COLO668 (cell line): ENCODE measurements around the gene STARD5.
"Not testable (repeated sequence)": the region's sequence is repeated elsewhere in the genome, so short reads cannot be mapped to it uniquely, and the experiment has no call there.

Source experiments
- DNase-seq: peaks from one replicate; lab custom pipeline; 2025; ENCODE audit not compliant: unreplicated experiment; lab: John Stamatoyannopoulos, UW

The STARD5 gene

DNA sequence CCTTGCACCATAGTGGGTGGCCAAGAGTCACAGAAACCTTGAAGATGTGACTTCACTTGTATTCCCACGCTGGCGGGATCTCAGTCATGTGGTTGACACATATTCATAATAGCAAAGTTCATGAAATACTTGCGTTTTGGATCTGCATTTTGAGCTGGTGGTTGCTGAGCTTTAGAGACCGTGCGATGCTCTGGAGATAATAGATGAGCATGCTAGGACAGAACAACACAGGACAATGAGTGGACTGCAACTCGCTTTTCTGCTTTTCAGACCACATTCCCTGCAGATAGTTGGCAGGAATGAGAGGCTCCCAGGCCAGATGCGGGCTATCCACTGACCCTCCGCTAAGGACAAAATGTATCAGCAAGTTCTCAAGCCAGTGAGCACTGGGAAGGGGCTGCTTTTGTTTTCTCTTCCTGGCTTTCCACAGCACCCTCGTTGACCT lies 13.8 kb upstream of the STARD5 start:
- no peak for DNase-seq

DNA sequence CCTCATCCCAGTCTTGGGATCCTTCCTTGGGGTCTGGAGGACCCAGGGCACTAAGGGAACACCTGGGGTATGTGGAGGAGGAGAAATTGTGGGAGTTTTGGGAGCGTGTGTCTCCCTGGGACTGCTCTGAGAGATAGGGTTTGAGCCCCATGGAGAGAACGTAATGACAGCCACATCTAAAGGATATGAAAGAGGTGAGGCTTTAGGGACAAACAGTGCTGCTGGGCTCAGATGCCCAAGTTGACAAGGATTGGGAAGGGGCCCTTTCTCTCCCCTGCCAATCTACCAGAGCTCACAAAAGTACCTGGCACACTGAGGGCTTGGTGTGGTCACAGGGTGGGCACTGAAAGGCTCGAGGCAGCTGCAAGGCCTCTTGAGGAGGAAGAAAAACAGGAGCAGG lies 13.3 kb upstream of the STARD5 start:
- no peak for DNase-seq

DNA sequence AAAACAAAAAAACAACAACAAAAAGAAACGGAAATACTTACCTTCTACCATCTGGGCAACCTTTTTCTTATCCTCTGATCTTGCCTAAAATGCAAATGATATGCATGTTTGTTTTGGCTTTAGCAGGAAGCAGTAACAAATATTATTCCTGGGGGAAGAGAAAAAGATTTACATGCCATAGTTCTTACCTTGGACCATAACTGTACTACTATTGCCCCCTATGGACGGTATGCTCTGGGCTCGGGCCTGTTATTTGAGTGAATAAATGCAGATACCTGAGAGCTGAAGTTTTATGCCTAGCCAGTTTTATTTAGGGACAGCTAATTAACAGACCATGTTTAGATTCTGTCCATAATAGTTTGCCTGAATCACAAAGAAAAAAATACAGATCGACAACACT lies 12.6 kb upstream of the STARD5 start:
- no peak for DNase-seq

DNA sequence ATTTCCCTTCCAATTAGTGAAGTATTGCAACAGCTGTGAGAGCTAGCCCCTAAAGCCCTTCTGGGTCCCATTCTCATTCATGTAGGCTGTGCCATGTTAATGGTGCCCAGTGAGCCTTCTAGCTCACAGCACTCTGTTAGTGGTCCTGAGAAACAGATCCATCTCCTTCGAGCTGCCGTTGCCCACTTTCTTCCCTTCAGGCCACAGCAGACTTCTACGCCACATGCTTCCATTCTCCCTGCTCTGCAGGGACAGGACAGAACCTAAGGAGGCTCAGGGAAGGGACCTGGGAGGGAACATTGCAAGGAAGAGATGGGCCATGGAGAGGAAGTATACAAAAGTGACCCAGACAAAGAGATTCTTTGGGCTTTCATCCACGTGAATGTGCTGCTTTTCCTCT lies 11.7 kb upstream of the STARD5 start:
- no peak for DNase-seq

DNA sequence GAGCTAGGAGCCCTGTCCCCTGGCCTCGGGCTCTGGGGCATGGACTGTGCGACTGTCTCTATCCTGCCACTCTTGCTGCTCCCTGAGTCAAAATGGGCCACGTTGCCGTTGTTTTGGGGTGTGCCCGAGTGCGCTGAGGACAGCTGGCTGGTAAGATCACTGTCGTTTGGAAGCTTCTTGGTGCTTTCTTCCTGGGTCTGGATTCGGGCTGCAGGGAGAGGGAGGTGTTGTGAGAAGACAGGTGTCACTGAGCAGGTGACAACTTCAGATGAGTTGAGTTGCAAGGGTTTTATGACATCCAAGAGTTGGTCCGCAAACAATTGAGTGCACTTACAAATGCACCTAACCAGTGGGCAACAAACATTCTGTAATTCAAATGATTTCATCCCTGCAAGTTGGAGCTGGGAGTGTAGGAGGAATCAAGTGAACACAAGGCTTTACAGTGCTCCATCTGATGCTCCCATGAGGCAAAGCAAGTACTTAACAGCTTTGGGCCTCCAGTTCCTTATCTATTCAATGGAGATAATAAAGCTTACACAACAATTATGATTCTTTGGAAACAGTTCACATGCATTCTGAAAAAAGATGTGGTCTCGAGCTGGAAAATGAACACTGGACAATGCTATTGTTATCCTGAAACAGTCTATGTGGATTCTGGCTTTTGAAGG lies 11.0 kb upstream of the STARD5 start:
- DNase-seq: no peak

DNA sequence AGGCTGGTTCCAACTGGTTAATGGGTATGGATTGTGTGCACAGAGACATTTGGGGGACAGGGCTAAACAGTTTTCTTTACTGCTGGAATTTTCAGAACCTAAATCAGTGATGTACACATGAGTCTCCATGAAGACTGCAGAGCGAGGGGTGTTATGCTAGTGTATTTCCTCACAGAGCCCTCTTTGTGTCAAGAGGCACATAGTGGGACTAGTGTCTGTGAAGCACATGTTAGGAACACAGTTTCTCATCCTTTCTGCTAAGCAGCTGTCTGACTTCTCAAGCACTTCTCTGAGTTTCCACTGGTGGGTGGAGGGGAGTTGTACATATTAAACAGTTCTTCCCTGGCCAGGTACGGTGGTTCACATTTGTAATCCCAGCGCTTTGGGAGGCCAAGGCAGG lies 9.4 kb upstream of the STARD5 start:
- DNase-seq: no peak

DNA sequence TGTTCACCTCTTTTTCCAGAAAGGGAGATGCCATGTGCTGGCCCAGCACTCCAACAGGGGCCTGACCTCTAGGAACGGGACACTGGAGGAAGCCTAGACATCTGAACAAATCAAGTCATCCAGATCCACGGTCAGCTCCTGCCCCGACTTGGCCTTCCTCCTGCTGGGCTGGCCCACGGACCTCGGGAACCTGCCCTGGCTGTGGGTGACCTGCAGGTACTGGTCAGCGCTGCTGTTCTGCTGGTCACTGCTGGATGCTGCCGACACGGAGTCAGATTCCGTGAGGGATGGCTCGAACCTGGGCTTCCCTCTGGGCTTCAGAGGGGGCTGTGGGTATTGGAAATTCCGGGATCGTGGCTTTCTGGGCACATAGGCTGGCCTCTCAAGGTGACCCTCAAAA lies 8.4 kb upstream of the STARD5 start:
- DNase-seq: no peak

DNA sequence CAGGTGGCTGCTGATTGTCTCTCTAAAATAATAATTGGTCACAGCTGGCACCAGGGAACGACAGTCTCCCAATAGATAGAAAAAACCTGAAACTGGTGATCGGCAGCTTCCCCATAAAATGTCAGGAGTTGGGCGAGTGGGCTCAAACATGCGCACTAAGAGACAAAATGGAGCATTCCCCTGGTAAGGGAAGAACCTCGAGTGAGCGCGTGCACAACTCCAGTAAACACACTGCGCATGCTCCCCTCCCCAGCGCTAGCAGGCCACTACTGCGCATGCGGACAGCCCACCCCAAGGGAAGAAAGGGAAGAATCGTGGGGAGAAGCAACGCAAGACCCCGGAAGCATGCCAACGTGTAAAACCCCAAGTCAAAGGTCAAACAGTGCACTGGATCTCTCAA lies 7.7 kb upstream of the STARD5 start:
- DNase-seq: no peak

DNA sequence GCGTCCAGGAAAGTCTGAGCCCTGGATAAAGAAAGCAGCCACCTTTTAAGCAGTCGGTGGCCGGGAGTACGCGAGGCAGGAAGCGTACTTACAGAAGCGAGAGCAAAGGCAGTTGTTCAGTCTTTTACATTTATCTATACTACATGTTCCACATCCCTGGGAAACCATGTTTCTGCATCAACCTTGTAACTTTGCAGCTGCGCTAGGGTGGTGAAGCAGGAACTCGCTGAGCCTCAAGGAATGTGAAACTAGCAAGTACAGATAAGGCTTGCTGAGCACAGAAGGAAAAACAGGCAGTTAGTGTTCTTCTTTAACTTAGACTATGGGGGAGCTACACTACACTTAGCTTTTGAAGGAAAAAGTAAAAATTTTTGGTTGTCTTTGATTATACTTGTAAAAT lies 7.2 kb upstream of the STARD5 start:
- not testable (repeated sequence) for DNase-seq

DNA sequence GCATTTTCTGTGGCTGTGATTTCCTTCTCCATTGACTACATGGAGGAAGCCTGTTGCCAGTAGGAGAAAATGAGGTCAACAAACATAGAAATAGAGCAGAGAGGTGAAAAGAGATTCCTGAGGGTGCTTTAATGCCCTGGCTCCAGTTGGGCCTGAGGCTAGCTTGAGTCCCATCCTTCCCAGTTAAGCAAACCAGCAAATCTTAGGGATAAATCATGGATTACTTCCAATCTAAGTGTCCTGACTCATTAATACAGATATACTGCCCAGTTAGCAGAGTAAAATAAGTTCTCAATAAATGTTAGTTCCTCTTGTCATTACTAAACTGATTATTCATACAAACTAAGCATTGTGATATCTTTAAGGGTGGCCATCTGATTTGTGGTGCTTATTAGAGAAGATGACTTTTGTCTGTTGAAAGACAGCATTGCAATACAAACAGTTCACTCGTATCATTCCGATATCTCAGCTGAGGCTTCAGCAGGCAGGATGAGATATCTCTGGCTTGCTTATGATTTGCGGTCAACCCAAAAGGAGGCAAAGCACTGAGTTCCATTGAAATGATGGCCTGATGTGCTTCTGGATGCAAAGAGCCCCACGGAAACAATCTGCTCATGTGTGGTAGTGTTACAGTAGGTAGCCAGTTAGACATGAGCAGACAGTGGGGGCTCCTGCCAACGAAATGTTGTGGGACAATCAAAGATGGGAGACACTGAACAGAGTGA lies 6.6 kb upstream of the STARD5 start:
- no peak for DNase-seq

DNA sequence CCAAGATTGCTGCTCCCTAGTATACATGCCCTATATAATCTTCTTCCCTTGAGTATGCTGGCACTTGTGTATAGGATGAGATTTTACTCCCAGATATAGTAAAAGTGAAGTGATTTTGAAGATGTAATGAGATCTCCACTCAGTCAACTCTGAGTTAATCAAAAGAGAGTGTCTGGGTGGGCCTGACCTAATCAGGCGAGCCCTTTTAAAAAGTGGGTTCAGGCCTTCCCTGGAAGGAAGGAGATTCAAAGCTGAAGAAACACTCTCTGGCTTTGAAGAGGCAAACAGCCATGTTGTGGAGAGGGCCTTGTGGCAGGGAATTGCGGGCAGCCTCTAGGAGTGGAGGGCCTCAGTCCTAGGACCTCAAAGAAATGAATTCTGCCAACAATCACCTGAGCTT lies 5.5 kb upstream of the STARD5 start:
- DNase-seq: no peak

DNA sequence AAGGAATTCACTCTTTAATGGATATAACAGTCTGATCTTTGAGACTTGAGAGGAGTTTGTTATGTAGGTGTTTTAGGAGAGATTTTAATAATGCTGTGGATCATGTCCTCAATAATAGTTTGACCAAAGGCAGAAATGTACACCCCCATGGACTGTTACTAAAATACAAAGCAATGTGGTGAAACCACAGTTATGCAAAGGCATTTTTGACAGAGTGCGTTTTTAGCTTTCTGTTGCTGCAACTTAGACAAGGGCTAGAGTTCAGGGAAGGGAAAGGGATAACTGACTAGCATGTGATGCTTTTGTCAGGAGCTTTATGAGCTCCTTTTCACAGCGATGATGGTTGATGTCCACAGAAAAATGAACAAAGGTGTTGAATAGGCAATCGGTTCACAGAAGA lies 3.6 kb upstream of the STARD5 start:
- DNase-seq: no peak

DNA sequence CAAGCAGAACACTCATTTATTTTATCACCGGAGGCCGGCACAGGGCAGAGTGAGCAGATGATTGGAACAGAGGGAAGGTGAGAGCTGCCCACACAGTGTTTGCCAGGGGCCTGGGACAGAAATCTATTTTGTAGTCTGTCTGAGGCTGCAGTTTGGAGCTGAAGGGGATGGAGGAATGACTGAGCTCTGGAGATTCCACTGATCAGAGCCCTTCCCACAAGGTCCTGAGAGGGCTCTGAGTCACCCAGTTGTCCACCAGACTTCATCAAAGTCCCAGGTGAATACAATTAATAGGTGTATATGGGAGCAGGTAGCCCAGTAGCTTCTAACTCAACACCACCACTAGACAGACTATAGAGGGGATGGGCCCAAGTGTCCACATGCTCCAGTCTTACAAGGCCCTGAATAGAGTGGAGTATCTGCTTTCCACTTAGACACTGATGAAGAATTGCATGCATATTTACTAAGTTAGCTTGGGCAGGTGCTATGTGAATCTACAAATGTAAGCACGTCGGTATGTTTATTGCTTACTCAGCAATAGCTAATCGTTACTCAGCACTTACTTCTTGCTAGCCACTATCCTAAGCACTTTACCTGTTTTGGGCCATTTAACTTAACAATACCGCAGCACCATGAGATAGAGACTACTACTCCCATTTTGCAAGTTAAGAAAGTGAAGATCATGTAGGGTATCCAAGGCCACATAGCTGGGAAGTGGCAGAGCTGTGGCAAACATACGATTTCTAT lies 2.7 kb upstream of the STARD5 start:
- DNase-seq: no peak

DNA sequence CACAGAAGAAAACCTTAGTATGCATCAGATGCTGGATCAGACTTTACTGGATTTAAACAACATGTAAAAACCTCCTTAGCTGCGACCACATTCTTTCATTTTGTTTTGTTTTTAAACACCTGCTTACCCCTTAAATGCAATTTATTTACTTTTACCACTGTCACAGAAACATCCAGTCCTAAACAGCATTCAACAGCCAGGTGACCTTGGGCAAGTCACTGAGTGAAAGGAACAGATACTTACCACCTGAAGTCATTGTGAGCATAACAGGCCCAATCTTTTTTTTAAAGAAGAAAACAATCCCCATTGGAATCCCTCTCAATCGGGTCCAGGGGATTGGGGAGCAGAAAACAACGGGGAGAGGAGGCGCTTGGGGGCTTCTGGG lies 390 bp downstream of the STARD5 start:
- DNase-seq: no peak

DNA sequence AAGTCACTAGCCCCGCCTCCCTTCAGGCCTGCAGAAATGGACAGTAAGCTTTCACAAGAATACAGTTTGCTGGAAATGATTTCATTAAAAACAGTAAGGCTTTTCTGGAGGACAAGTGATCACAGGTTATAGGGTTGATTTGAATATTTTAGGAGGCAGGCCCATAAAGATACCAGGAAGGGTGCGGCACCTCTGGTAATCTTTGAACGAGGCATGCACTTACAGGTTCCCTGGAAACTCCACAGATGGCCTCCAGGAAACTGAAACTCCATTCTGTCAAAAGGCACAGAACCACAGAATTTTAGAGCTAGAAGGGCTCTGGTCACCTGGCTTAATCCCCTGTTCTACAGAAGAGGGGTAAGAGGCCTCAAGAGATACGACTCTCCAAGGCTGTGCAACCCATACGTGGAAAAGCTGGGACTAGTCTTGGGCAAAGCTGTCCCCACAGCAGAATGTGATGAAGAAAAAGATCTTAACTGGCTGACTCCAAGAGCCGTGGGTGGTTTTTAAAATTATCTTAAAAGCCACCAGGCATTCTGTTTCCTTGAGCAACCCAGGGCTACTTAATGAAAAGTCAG lies 1.2 kb downstream of the STARD5 start:
- no peak for DNase-seq

DNA sequence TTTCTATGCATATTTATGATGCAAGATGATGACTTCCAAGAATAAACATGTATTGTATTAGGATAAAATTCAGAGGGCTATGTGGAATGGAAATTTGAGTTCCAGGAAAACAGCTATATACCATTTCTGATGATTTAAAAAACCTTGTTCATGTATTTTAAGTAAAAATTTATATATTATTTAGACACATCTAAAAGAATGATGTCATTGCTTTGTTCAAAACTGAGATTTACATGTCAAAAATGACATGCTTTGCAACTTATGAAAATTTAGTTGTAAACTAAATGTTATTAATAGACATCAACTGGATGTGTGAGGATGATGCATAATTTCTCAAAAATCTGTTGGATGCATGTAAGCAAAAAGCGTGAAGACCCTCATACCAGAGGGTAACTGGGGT lies 2.3 kb downstream of the STARD5 start:
- DNase-seq: no peak

DNA sequence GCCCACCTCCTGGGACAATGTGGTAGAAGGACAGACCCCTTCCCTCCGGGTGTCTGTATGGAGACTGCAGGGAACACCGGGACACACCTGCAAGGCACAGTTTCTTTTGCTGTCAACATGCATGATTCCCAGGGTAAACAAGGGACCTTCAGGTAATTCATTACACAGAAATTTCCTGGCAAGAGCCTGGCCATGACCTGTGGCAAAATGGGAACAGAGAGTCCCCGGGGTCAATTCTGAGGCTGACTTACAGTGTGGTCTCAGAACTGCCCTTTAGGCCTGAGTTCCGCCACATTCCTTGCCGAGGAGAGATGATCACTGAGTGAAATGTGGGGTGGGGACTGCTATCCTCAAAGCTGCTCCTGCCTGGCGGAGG lies 6.3 kb downstream of the STARD5 start:
- DNase-seq: no peak

DNA sequence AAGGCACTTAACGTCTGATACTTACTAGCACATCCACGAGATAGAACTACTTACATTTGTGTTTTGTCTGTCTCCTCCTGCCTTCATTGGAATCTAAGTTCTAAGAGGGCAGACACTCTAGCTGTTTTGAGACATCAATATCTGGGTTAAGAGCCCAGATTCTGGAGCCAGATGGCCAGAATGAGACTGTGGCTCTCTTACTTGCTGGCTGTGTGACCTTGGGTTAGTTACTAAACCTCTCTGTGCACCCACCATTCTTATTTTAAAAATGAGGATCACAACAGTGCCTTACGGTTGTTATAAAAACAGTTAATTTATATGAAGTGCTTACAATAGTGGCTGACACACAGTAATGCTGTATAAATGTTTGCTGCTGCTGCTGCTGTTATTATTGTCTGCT lies 7.7 kb downstream of the STARD5 start:
- no peak for DNase-seq

DNA sequence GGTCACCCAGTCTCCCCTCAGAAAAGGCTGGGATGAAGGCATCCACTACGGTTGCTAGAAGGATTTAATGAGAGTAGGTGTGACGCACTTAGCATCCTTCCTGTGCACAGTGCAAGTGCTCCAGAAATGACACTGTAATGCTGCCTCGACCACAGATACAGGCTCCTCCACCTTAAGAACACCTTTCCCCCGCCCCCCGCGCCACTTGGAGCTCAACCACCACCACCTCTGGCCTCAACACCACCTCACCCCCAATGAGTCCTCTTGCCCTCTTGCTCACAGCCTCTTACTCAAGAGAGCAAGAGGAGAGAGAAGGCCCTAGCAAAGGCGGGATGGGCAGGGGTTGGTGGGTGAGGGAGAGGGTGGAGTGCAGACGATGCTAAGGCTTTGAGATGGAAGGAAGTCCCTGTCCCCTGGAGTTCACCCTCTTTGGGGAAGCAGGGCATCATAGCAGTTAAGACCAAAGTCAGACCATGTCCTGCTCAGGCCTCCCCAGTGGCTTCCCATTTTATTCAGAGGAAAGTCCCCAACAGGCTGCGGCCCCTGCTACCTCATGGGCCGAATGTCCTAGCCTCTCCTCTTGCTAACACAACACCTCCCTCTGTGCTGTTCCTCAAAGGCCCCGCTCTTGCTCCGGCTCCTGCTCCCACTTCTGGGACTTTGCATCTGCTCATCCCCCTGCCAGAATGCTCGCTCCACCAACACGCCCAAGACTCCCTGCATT lies 8.3 kb downstream of the STARD5 start:
- no peak for DNase-seq

DNA sequence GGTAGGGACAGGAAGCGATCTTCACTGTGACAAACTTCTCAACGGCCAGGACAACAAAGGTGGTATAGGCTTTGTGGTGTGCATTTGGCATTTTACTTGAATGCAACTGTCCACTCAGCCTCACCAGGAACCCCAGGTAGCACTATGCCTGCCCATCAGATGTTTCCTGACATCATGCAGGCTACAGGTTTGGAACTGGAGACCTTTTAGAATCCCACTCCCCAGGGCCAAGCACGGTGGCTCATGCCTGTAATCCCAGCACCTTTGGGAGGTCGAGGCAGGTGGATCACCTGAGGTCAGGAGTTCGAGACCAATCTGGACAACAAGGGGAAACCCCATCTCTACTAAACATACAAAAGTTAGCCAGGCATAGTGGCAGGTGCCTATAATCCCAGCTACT lies 9.6 kb downstream of the STARD5 start:
- DNase-seq: no peak

DNA sequence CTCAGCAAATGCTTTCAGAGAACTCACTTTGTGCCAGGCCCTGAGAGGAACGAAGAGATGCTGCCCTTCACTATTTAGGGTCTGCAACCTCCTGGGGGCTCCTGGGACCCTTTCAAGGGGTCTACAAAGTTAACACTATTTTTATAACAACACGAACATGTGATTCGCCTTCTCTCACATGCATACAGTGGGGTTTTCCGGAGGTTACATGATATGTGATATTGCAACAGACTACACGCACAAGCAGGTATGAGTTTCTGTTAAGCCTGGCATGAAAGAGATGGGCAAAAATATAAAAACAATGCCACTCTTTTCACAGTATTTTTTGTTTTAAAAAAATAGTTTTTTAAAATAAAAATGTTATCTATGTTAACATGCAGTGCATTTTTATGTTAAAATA lies 10.3 kb downstream of the STARD5 start:
- DNase-seq: no peak
